Suprapubic skin (tissue), 4 donors: Measurements from ENCODE around the gene LIPA. TPM values are rescaled to one million over a fixed set of nuclear protein-coding genes. Genes with fewer than 3 reads are reported as not detected.

Source experiments
- DNase-seq, 2 donors: peaks; one replicate each; pipeline ENCODE4 v3.0.0-alpha.2; 2019; ENCODE audit warnings: low spot score in 2 of 2
- H3K27ac ChIP-seq: fragments of 200-600 bp; sonication (generic); one replicate; pipeline ENCODE4 v1.5.1; 2019
- H3K27me3 ChIP-seq: fragments of 200-600 bp; sonication (generic); one replicate; pipeline ENCODE4 v1.5.1; 2019
- H3K36me3 ChIP-seq: fragments of 200-600 bp; sonication (generic); one replicate; pipeline ENCODE4 v1.5.1; 2019
- H3K4me1 ChIP-seq: fragments of 200-600 bp; sonication (generic); one replicate; pipeline ENCODE4 v1.5.1; 2019
- H3K4me3 ChIP-seq: fragments of 200-600 bp; sonication (generic); one replicate; pipeline ENCODE4 v1.5.1; 2019; ENCODE audit warnings: mild to moderate bottlenecking
- H3K9me3 ChIP-seq: fragments of 200-600 bp; sonication (generic); one replicate; pipeline ENCODE4 v1.5.1; 2019
- CTCF ChIP-seq, 2 donors: fragments of 200-600 bp in 1 of 2; fragments of 450-650 bp in 1 of 2; sonication (generic) in 1 of 2; IDR thresholded peaks; one replicate each; pipeline ENCODE4 v1.5.1; 2016 to 2019; ENCODE audit warnings: antibody characterized with exemption in 2 of 2, mild to moderate bottlenecking in 1 of 2, moderate library complexity in 1 of 2
- EP300 ChIP-seq: sonication (generic); formaldehyde crosslinking; IDR thresholded peaks from one replicate; pipeline ENCODE4 v1.6.1; 2017; ENCODE audit warnings: antibody characterized with exemption
- POLR2A ChIP-seq, 2 donors: fragments of 450-650 bp; IDR thresholded peaks; one replicate each; pipeline ENCODE4 v1.6.1; 2017; ENCODE audit warnings: antibody characterized with exemption in 2 of 2, mild to moderate bottlenecking in 2 of 2, moderate library complexity in 2 of 2
- POLR2AphosphoS5 ChIP-seq, 3 donors: sonication (generic); formaldehyde crosslinking; IDR thresholded peaks; one replicate each; pipeline ENCODE4 v1.6.1; 2017; ENCODE audit warnings: antibody characterized with exemption in 3 of 3
- WGBS: methylation state at CpG from one replicate; pipeline ENCODE4 v1.1.5; 2018; 5-methylcytosine and 5-hydroxymethylcytosine counted together
- total RNA-seq, 4 donors: library from RNA; depleted of rRNA; stranded (reverse); fragments of >200 nt; gene quantifications; one replicate each; pipeline ENCODE4 v1.1.0, GENCODE V29; 2016

Gene LIPA
- 10 to 100 TPM; 15.6 to 21.2 (median 18.8) TPM for total RNA-seq

GRCh38 chr10:89251409-89252224, at the start of gene LIPA:
Gene LIPA (minus strand): TSS chr10:89251775. CDS start chr10:89247648, 4,127 bp downstream.
- H3K27me3 ChIP-seq = no peaks in the 10 kb centered on the region
- H3K27ac ChIP-seq = peak within 1 kb of the TSS; percentile 74
- DNase-seq = peak; percentile 96
- no peaks in the 10 kb centered on the region for H3K36me3 ChIP-seq
- H3K9me3 ChIP-seq = no peaks in the 10 kb centered on the region
- peak within 1 kb of the TSS; percentile 87 for H3K4me3 ChIP-seq
- WGBS = under 1% methylated on average over 16 of the region's 53 CpGs
- TF ChIP-seq POLR2AphosphoS5 (IDR thresholded peaks at IDR 0.05) = no peak
- peak in 1 of 2 donors; percentile 14 for TF ChIP-seq POLR2A (IDR thresholded peaks at IDR 0.05)
- peaks cover 14% of the 10 kb centered on the region for H3K4me1 ChIP-seq

- Histone ChIP-seq H3K4me3 (peak overlapping the region; percentile 54), H3K4me1 (peaks cover 40% of the 10 kb centered on the region), H3K9me3 (no peaks in the 10 kb centered on the region), H3K27ac (peak overlapping the region; percentile 84), H3K36me3 (no peaks in the 10 kb centered on the region), H3K27me3 (no peaks in the 10 kb centered on the region)
- DNase-seq = no peak
- 4% methylated on average over 2 of the region's 2 CpGs for WGBS
- no peak for TF ChIP-seq EP300
- TF ChIP-seq CTCF (IDR thresholded peaks at IDR 0.05) = no peak
- TF ChIP-seq POLR2A (IDR thresholded peaks at IDR 0.05) = no peak
- no peak for TF ChIP-seq POLR2AphosphoS5 (IDR thresholded peaks at IDR 0.05)
These were observed 49.7 kb upstream of the LIPA start for GRCh38 chr10:89301232-89301631.

- Histone ChIP-seq H3K4me3 (no peak overlapping the region), H3K9me3 (no peaks in the 10 kb centered on the region), H3K27ac (no peak overlapping the region), H3K36me3 (no peaks in the 10 kb centered on the region), H3K27me3 (no peaks in the 10 kb centered on the region), H3K4me1 (peaks cover 48% of the 10 kb centered on the region)
- no peak for DNase-seq
- WGBS = 97% methylated on average over 4 of the region's 4 CpGs
- no peak for TF ChIP-seq CTCF (IDR thresholded peaks at IDR 0.05)
- TF ChIP-seq POLR2AphosphoS5 (IDR thresholded peaks at IDR 0.05) = no peak
- TF ChIP-seq POLR2A (IDR thresholded peaks at IDR 0.05) = no peak
- TF ChIP-seq EP300 = no peak
These were observed 47.5 kb upstream of the LIPA start for GRCh38 chr10:89299031-89299430.

GRCh38 chr10:89297791-89298190, 46.2 kb upstream of the LIPA start:
- no peaks in the 10 kb centered on the region for H3K36me3 ChIP-seq
- no peaks in the 10 kb centered on the region for H3K9me3 ChIP-seq
- 100% methylated on average over 3 of the region's 5 CpGs for WGBS
- H3K4me3 ChIP-seq = no peak overlapping the region
- H3K4me1 ChIP-seq = peaks cover 36% of the 10 kb centered on the region
- H3K27me3 ChIP-seq = no peaks in the 10 kb centered on the region
- H3K27ac ChIP-seq = no peak overlapping the region
- TF ChIP-seq POLR2A (IDR thresholded peaks at IDR 0.05) (no peak), POLR2AphosphoS5 (IDR thresholded peaks at IDR 0.05) (no peak), EP300 (no peak), CTCF (IDR thresholded peaks at IDR 0.05) (no peak)
- DNase-seq = no peak

- TF ChIP-seq EP300 (no peak), CTCF (IDR thresholded peaks at IDR 0.05) (no peak), POLR2A (IDR thresholded peaks at IDR 0.05) (no peak), POLR2AphosphoS5 (IDR thresholded peaks at IDR 0.05) (no peak)
- H3K27me3 ChIP-seq = no peaks in the 10 kb centered on the region
- no peaks in the 10 kb centered on the region for H3K9me3 ChIP-seq
- no peak overlapping the region for H3K4me3 ChIP-seq
- DNase-seq = no peak
- H3K36me3 ChIP-seq = no peaks in the 10 kb centered on the region
- no peak overlapping the region for H3K27ac ChIP-seq
- 100% methylated on average over 2 of the region's 4 CpGs for WGBS
- H3K4me1 ChIP-seq = peaks cover 32% of the 10 kb centered on the region
These were observed 45.8 kb upstream of the LIPA start for GRCh38 chr10:89297356-89297755.
